Mesenteric fat pad (tissue), 1 donor: Measurements from ENCODE around the gene RGL1. TPM values are rescaled to one million over a fixed set of nuclear protein-coding genes. Genes with fewer than 3 reads are reported as not detected.

Experiments
- total RNA-seq: library from RNA; stranded (reverse); fragmentation: NEBNext Ultra II Directional; extraction: Animal tissue kit (Norgen Biotek cat#: 25700); gene quantifications from one replicate; pipeline ENCODE4 v1.2.1, GENCODE V29; 2021
- donor health status: DM: yes; HTN: yes; CAD: no.

RGL1 gene
- total RNA-seq, 1 donor from 2014 or later: 80.8 TPM

Other genes with a start within 250 kb of the RGL1 start
- gene NCF2, start 214.7 kb upstream of the RGL1 start, total RNA-seq: 40.8 TPM
- 109 TPM for gene ARPC5, start 169.3 kb upstream of the RGL1 start, total RNA-seq
- not detected for gene APOBEC4, start 151.8 kb upstream of the RGL1 start, total RNA-seq
- 0.87 TPM for gene COLGALT2, start 232.6 kb downstream of the RGL1 start, total RNA-seq
- gene TSEN15, start 246.6 kb downstream of the RGL1 start, total RNA-seq: 25.8 TPM